SU-DHL-6 (cell line): ENCODE results near the gene COA8.

ENCODE experiments used
- EZH2phosphoT487 ChIP-seq: fragments of 200-600 bp; sonication (generic), shearing (Covaris generic); conservative IDR thresholded peaks from 2 replicates; pipeline ENCODE4 v1.6.1; 2018; ENCODE audit warnings: mild to moderate bottlenecking, antibody characterized with exemption, low read length, moderate library complexity, mixed read lengths
- TF ChIP-seq, protein P1 (sequence below): fragments of 200-600 bp; sonication (generic); IDR thresholded peaks from one replicate; pipeline ENCODE4 v1.5.1; 2017; ENCODE audit warnings: antibody characterized with exemption, mild to moderate bottlenecking, low read length, moderate library complexity; ENCODE audit not compliant: insufficient read depth, poor library complexity, severe bottlenecking

GRCh38 chr14:103613517-103613916, 50.8 kb downstream of the COA8 start:
- TF ChIP-seq, protein P1, sequence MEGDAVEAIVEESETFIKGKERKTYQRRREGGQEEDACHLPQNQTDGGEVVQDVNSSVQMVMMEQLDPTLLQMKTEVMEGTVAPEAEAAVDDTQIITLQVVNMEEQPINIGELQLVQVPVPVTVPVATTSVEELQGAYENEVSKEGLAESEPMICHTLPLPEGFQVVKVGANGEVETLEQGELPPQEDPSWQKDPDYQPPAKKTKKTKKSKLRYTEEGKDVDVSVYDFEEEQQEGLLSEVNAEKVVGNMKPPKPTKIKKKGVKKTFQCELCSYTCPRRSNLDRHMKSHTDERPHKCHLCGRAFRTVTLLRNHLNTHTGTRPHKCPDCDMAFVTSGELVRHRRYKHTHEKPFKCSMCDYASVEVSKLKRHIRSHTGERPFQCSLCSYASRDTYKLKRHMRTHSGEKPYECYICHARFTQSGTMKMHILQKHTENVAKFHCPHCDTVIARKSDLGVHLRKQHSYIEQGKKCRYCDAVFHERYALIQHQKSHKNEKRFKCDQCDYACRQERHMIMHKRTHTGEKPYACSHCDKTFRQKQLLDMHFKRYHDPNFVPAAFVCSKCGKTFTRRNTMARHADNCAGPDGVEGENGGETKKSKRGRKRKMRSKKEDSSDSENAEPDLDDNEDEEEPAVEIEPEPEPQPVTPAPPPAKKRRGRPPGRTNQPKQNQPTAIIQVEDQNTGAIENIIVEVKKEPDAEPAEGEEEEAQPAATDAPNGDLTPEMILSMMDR: no peak
- TF ChIP-seq EZH2phosphoT487: no peak
